ENCODE data around the gene TIMP2.

GRCh38 chr17:78820841-78821240 is 104.3 kb downstream of the TIMP2 start:
- TF ChIP-seq POLR2A (IDR thresholded peaks at IDR 0.05; ENCODE audit: low read depth, low read length) (no peak), MYC (IDR thresholded peaks at IDR 0.05; ENCODE audit: low read depth, low read length) (no peak), POLR2AphosphoS5 (IDR thresholded peaks at IDR 0.05; ENCODE audit: insufficient read depth, low read depth, low read length) (no peak), FOS (IDR thresholded peaks at IDR 0.05; ENCODE audit: borderline replicate concordance, insufficient read depth, low read length) (no peak)
- TF ChIP-seq, protein P1, sequence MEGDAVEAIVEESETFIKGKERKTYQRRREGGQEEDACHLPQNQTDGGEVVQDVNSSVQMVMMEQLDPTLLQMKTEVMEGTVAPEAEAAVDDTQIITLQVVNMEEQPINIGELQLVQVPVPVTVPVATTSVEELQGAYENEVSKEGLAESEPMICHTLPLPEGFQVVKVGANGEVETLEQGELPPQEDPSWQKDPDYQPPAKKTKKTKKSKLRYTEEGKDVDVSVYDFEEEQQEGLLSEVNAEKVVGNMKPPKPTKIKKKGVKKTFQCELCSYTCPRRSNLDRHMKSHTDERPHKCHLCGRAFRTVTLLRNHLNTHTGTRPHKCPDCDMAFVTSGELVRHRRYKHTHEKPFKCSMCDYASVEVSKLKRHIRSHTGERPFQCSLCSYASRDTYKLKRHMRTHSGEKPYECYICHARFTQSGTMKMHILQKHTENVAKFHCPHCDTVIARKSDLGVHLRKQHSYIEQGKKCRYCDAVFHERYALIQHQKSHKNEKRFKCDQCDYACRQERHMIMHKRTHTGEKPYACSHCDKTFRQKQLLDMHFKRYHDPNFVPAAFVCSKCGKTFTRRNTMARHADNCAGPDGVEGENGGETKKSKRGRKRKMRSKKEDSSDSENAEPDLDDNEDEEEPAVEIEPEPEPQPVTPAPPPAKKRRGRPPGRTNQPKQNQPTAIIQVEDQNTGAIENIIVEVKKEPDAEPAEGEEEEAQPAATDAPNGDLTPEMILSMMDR (IDR thresholded peaks at IDR 0.05; ENCODE audit: extremely low read depth in 1 of 2, insufficient read depth in 1 of 2, low read depth in 1 of 2, low read length in 2 of 2) = no peak
